DOHH2 (cell line): ENCODE results near the gene BTG4.

ENCODE experiments used
- CTCF ChIP-seq: fragments of 200-600 bp; sonication (generic); IDR thresholded peaks from one replicate; pipeline ENCODE4 v1.5.1; 2014; ENCODE audit warnings: antibody characterized with exemption, mild to moderate bottlenecking, low read depth, low read length; ENCODE audit not compliant: poor library complexity, severe bottlenecking
- EZH2phosphoT487 ChIP-seq: fragments of 200-600 bp; sonication (generic); IDR thresholded peaks from 2 replicates; pipeline ENCODE4 v1.6.1; 2017; ENCODE audit warnings: borderline replicate concordance, mild to moderate bottlenecking, antibody characterized with exemption, low read length, moderate library complexity, mixed read lengths

GRCh38 chr11:111559800-111560464, 47.7 kb upstream of the BTG4 start:
- TF ChIP-seq CTCF (no peak), EZH2phosphoT487 (no peak)
